ENCODE data around the gene OR10G3. TPM values are rescaled to one million over a fixed set of nuclear protein-coding genes. Genes with fewer than 3 reads are reported as not detected.

The OR10G3 gene
- total and polyA plus RNA-seq, 2 experiments from 2014 or later, result not detected

- Histone ChIP-seq H3K27ac (ENCODE audit: low read depth) (no peak overlapping the region), H3K4me1 (ENCODE audit: insufficient read depth) (no peaks in the 10 kb centered on the region), H2AFZ (no peak overlapping the region), H4K20me1 (replicated peaks; ENCODE audit: insufficient read depth) (no peaks in the 10 kb centered on the region), H3K4me2 (no peak overlapping the region), H3K79me2 (replicated peaks; ENCODE audit: insufficient read depth) (no peaks in the 10 kb centered on the region), H3F3A (replicated peaks; ENCODE audit: low read depth) (no peaks in the 10 kb centered on the region), H3K4me3 (no peak overlapping the region), H3K27me3 (ENCODE audit: insufficient read depth) (no peaks in the 10 kb centered on the region), H3K36me3 (ENCODE audit: insufficient read depth) (0 out of 2 replicates have a peak, but pooled peaks cover 9% of the 10 kb centered on the region), H3K9me2 (ENCODE audit: insufficient read depth) (no peaks in the 10 kb centered on the region; the same call in 1 of the 2 replicates)
- Mint-ChIP-seq H3K4me1 (no peaks in the 10 kb centered on the region), H3K36me3 (ENCODE audit: low read depth) (peaks cover 13% of the 10 kb centered on the region; the same call in 2 of the 3 replicates), H3K27me3 (ENCODE audit: insufficient read depth, low read depth, poor library complexity) (peaks cover 3% of the 10 kb centered on the region), H3K9me3 (peaks cover 27% of the 10 kb centered on the region), H3K4me3 (no peak overlapping the region), H3K27ac (no peak overlapping the region)
- no peak for ATAC-seq
- DNase-seq (ENCODE audit: low spot score), result no peak
- no peak for TF ChIP-seq EZH2 (IDR thresholded peaks at IDR 0.05; ENCODE audit: low read depth, unreplicated experiment)
- no peak for TF ChIP-seq STAT1 (IDR thresholded peaks at IDR 0.05; ENCODE audit: unreplicated experiment)
- TF ChIP-seq CTCF (conservative IDR thresholded peaks at IDR 0.05; ENCODE audit: low read depth in 2 of 2), result no peak
- no peak for TF ChIP-seq POLR2AphosphoS5 (IDR thresholded peaks at IDR 0.05; ENCODE audit: low read depth)
- no peak for TF ChIP-seq NANOG (IDR thresholded peaks at IDR 0.05; ENCODE audit: borderline replicate concordance)
- no peak for TF ChIP-seq ZNF331 (CRISPR knock-in tag; IDR thresholded peaks at IDR 0.05; ENCODE audit: low read depth)
- TF ChIP-seq REST (IDR thresholded peaks at IDR 0.05; ENCODE audit: unreplicated experiment), result no peak
- no peak for TF ChIP-seq ZNF462 (CRISPR knock-in tag; IDR thresholded peaks at IDR 0.05)
- no peak for TF ChIP-seq EZH2phosphoT487 (IDR thresholded peaks at IDR 0.05; ENCODE audit: unreplicated experiment)
- TF ChIP-seq JUNB (IDR thresholded peaks at IDR 0.05; ENCODE audit: unreplicated experiment), result no peak
- TF ChIP-seq ETS1 (IDR thresholded peaks at IDR 0.05), result no peak
- TF ChIP-seq ZNF114 (CRISPR knock-in tag; IDR thresholded peaks at IDR 0.05), result no peak
Measured at GRCh38 chr14:21589317-21589716, 9.4 kb upstream of the OR10G3 start.

Data from GM23338 (cell line).